Osteoblast (primary cell): ENCODE results near the gene RALGPS2. TPM values are rescaled to one million over a fixed set of nuclear protein-coding genes. Genes with fewer than 3 reads are reported as not detected.
A peak's percentile ranks its signal among the peaks of the same experiment; 100 is the strongest.

Experiments used
- DNase-seq: peaks from one replicate; pipeline ENCODE4 v3.0.0; 2011; ENCODE audit warnings: low spot score, mixed read lengths; ENCODE audit not compliant: insufficient read length; ENCODE audit errors: missing footprints
- H2AFZ ChIP-seq: 2 replicates; pipeline ENCODE4 v1.6.0; 2011; ENCODE audit warnings: mild to moderate bottlenecking, low read length
- H3K27ac ChIP-seq: 2 replicates; pipeline ENCODE4 v1.5.1; 2011; ENCODE audit warnings: mild to moderate bottlenecking, low read depth, low read length, moderate library complexity
- H3K27me3 ChIP-seq: 2 replicates; pipeline ENCODE4 v1.6.0; 2012; ENCODE audit warnings: mild to moderate bottlenecking, control low read depth, inconsistent platforms, low read length, moderate library complexity; ENCODE audit not compliant: insufficient read depth
- H3K36me3 ChIP-seq: 2 replicates; pipeline ENCODE4 v1.5.1; 2011; ENCODE audit warnings: mild to moderate bottlenecking, low read length, control low read depth, moderate library complexity; ENCODE audit not compliant: insufficient read depth
- H3K4me1 ChIP-seq: 2 replicates; pipeline ENCODE4 v1.5.1; 2011; ENCODE audit warnings: mild to moderate bottlenecking, low read length, control low read depth, moderate library complexity; ENCODE audit not compliant: insufficient read depth
- H3K4me2 ChIP-seq: 2 replicates; pipeline ENCODE4 v1.6.0; 2011; ENCODE audit warnings: mild to moderate bottlenecking, low read length; ENCODE audit not compliant: insufficient read depth
- H3K4me3 ChIP-seq: fragments of 200-600 bp; sonication (generic); 3 replicates; pipeline ENCODE4 v1.5.1; 2012; ENCODE audit warnings: mild to moderate bottlenecking, low read length, inconsistent platforms; ENCODE audit not compliant: insufficient read depth
- H3K79me2 ChIP-seq: 2 replicates; pipeline ENCODE4 v1.6.0; 2012; ENCODE audit warnings: mild to moderate bottlenecking, low read length, control low read depth, inconsistent platforms; ENCODE audit not compliant: insufficient read depth
- H3K9me3 ChIP-seq: 2 replicates; pipeline ENCODE4 v1.5.1; 2011; ENCODE audit warnings: low read depth, low read length, control low read depth
- H4K20me1 ChIP-seq: 2 replicates; pipeline ENCODE4 v1.6.0; 2012; ENCODE audit warnings: mild to moderate bottlenecking, low read length, control low read depth; ENCODE audit not compliant: insufficient read depth
- CTCF ChIP-seq: IDR thresholded peaks from 2 replicates; pipeline ENCODE4 v1.5.1; 2011; ENCODE audit warnings: mild to moderate bottlenecking, low read depth, low read length, moderate library complexity; ENCODE audit errors: extremely low read depth
- total RNA-seq: library from RNA; depleted of rRNA; stranded (reverse); fragments of >200 nt; gene quantifications from 2 replicates; pipeline ENCODE4 v1.2.3, GENCODE V29; 2012

RALGPS2 gene
- total RNA-seq, 1 donor: 40.2 TPM

- peaks cover 3% of the 10 kb centered on the region for H3K9me3 ChIP-seq
- no peaks in the 10 kb centered on the region for H3K27me3 ChIP-seq
- no peak overlapping the region for H3K4me2 ChIP-seq
- no peak overlapping the region for H3K27ac ChIP-seq
- H4K20me1 ChIP-seq: no peaks in the 10 kb centered on the region
- no peaks in the 10 kb centered on the region for H3K79me2 ChIP-seq
- no peaks in the 10 kb centered on the region for H3K4me1 ChIP-seq
- no peak overlapping the region for H2AFZ ChIP-seq
- no peaks in the 10 kb centered on the region for H3K36me3 ChIP-seq
- no peak for TF ChIP-seq CTCF
- no peak overlapping the region for H3K4me3 ChIP-seq
- DNase-seq: no peak
Measured at GRCh38 chr1:178960482-178961240, 235.6 kb downstream of the RALGPS2 start.

- TF ChIP-seq CTCF: no peak
- H4K20me1 ChIP-seq: no peaks in the 10 kb centered on the region
Measured at GRCh38 chr1:178961331-178961730, 236.3 kb downstream of the RALGPS2 start.

GRCh38 chr1:178961868-178962267 is 236.8 kb downstream of the RALGPS2 start:
- Histone ChIP-seq H3K9me3 (peaks cover 3% of the 10 kb centered on the region), H3K4me2 (no peak overlapping the region), H3K79me2 (no peaks in the 10 kb centered on the region), H3K36me3 (no peaks in the 10 kb centered on the region), H3K4me1 (no peaks in the 10 kb centered on the region), H3K27ac (no peak overlapping the region), H3K27me3 (no peaks in the 10 kb centered on the region), H2AFZ (no peak overlapping the region), H3K4me3 (no peak overlapping the region), H4K20me1 (no peaks in the 10 kb centered on the region)
- no peak for DNase-seq
- no peak for TF ChIP-seq CTCF

More at GRCh38 chr1:178961331-178961730, 236.3 kb downstream of the RALGPS2 start:
- Histone ChIP-seq H3K4me1 (no peaks in the 10 kb centered on the region), H3K4me3 (no peak overlapping the region), H3K9me3 (peaks cover 3% of the 10 kb centered on the region), H2AFZ (no peak overlapping the region), H3K27me3 (no peaks in the 10 kb centered on the region), H3K27ac (no peak overlapping the region), H3K79me2 (no peaks in the 10 kb centered on the region), H3K4me2 (no peak overlapping the region), H3K36me3 (no peaks in the 10 kb centered on the region)
- no peak for DNase-seq

- Histone ChIP-seq H2AFZ (peak overlapping the region; percentile 35), H3K79me2 (no peaks in the 10 kb centered on the region), H3K36me3 (no peaks in the 10 kb centered on the region), H3K4me2 (no peak overlapping the region), H4K20me1 (no peaks in the 10 kb centered on the region), H3K27me3 (peaks cover 3% of the 10 kb centered on the region), H3K4me1 (no peaks in the 10 kb centered on the region), H3K9me3 (peaks cover 3% of the 10 kb centered on the region), H3K27ac (no peak overlapping the region), H3K4me3 (no peak overlapping the region)
- no peak for DNase-seq
- no peak for TF ChIP-seq CTCF
Measured at GRCh38 chr1:178962853-178963711, 238.0 kb downstream of the RALGPS2 start.
